Epithelial cell of proximal tubule (primary cell): Measurements from ENCODE around the gene TCL1B. TPM values are rescaled to one million over a fixed set of nuclear protein-coding genes. Genes with fewer than 3 reads are reported as not detected.

Experiments
- DNase-seq: peaks from one replicate; pipeline ENCODE4 v3.0.0-alpha.2; 2011; ENCODE audit warnings: low read depth
- H3K4me3 ChIP-seq: 2 replicates; pipeline ENCODE4 v1.5.1; 2011; ENCODE audit warnings: low read depth, mild to moderate bottlenecking, low read length
- CTCF ChIP-seq: conservative IDR thresholded peaks from 2 replicates; pipeline ENCODE4 v1.5.1; 2012; ENCODE audit warnings: low read depth, mild to moderate bottlenecking, low read length
- total RNA-seq: library from RNA; depleted of rRNA; stranded (reverse); fragments of >200 nt; gene quantifications from 2 replicates; pipeline ENCODE4 v1.2.3, GENCODE V29; 2015

Gene TCL1B
- total RNA-seq, 1 donor from 2014 or later: not detected

- H3K4me3 ChIP-seq: no peak overlapping the region
- TF ChIP-seq CTCF: no peak
- no peak for DNase-seq
Observed at GRCh38 chr14:95666450-95666849, 19.8 kb upstream of the TCL1B start.

DNA sequence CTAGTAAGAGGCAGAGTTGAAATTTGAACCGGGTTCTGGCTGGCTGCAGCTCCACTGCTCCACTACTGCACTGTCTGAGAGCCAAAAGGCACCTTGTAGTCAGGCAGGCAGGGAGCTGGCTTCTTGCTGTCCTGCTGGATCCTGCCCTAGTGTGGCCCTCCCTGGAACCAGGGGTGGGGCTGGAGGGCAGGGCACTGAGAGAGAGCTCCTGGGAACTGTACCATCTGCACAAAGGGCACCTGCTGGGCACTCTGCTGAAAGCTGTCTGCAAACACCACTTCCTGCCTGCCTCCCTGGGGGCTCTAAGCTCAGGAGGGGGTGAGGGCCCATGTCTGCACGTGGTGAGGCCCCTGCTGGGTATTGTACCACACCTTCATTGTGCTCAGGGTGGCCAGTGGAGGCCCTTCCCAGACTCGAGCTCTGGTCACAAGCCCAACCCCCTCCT, 19.0 kb upstream of the TCL1B start:
- no peak for TF ChIP-seq CTCF
- H3K4me3 ChIP-seq: no peak overlapping the region
- no peak for DNase-seq

GRCh38 chr14:95668235-95668772, 17.9 kb upstream of the TCL1B start:
- no peak for DNase-seq
- no peak for TF ChIP-seq CTCF
- no peak overlapping the region for H3K4me3 ChIP-seq

DNA sequence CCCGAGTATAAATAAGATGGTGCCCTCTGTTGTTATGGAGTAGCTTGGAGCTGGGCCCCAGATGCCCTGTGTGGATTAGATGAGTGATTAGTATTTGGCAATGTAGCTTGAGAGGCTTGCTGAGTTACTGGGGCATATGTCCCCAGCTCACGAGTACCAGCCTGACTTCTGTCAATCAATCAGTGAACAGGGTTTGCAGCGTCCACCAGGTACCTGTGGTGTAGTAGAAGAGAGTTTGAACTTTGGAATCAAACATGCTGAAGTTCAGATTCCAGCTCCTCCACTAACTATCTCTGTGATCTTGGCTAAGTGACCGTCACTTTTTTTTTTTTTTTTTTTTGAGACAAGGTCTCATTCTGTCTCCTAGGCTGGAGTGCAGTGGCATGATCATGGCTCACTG, 11.6 kb upstream of the TCL1B start:
- TF ChIP-seq CTCF: no peak
- DNase-seq: no peak
- H3K4me3 ChIP-seq: no peak overlapping the region

DNA sequence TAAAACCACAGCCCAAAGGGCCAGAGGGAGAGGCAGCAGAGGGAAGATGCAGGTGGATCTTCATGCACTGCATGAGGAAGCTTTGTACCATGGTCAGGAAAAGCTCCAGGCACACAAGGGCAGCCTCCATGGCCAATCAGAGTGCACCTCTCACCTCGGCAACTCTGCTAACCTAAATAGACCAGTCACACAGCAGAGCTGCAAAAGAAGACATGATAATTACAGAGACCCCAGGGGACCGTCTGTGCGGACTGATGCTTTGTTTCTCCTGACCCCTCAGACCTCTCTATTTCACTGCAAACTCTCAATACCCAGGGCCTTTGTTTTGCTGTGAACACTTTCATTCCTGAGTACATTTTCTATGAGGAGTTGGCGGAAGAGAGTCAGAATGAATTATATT, 10.7 kb upstream of the TCL1B start:
- TF ChIP-seq CTCF: no peak
- no peak overlapping the region for H3K4me3 ChIP-seq

GRCh38 chr14:95677179-95677835, 8.9 kb upstream of the TCL1B start:
- no peak overlapping the region for H3K4me3 ChIP-seq
- no peak for DNase-seq
- no peak for TF ChIP-seq CTCF

More for the DNA sequence above, 10.7 kb upstream of the TCL1B start:
- no peak for DNase-seq
